CD14-positive monocyte (primary cell): Measurements from ENCODE around the gene PAM. TPM values are rescaled to one million over a fixed set of nuclear protein-coding genes. Genes with fewer than 3 reads are reported as not detected.
A peak's percentile ranks its signal among the peaks of the same experiment; 100 is the strongest.

Experiments
- DNase-seq, 3 donors: peaks; one replicate each; pipeline ENCODE4 v3.0.0-alpha.2; 2011 to 2022
- H2AFZ ChIP-seq: 2 replicates; pipeline ENCODE4 v1.6.0; 2012; ENCODE audit warnings: mild to moderate bottlenecking, low read depth, low read length, inconsistent platforms; ENCODE audit not compliant: insufficient read depth, poor library complexity, severe bottlenecking
- H3K27ac ChIP-seq, 2 donors: 1 replicate in 1 of 2; 2 replicates in 1 of 2; pipeline ENCODE4 v1.5.1; 2012 to 2013; ENCODE audit warnings: low read length in 2 of 2, control low read depth in 1 of 2, inconsistent platforms in 1 of 2, low read depth in 1 of 2, mild to moderate bottlenecking in 1 of 2
- H3K27me3 ChIP-seq, 2 donors: one replicate each; pipeline versions ENCODE4 v1.6.0 to v1.6.1; 2011 to 2013; ENCODE audit warnings: low read length in 2 of 2; ENCODE audit not compliant: control insufficient read depth in 2 of 2, insufficient read depth in 2 of 2
- H3K36me3 ChIP-seq, 2 donors: replicated peaks in 1 of 2; 1 replicate in 1 of 2; 2 replicates in 1 of 2; pipeline versions ENCODE4 v1.5.1 to v1.6.1; 2012 to 2013; ENCODE audit warnings: low read length in 2 of 2, control low read depth in 1 of 2, inconsistent platforms in 1 of 2, mild to moderate bottlenecking in 1 of 2; ENCODE audit not compliant: insufficient read depth in 2 of 2, control insufficient read depth in 1 of 2
- H3K4me1 ChIP-seq, 2 donors: 1 replicate in 1 of 2; 2 replicates in 1 of 2; pipeline versions ENCODE4 v1.5.1 to v1.6.1; 2012 to 2013; ENCODE audit warnings: low read length in 2 of 2, control low read depth in 1 of 2, inconsistent platforms in 1 of 2, mild to moderate bottlenecking in 1 of 2, moderate library complexity in 1 of 2; ENCODE audit not compliant: insufficient read depth in 2 of 2, control insufficient read depth in 1 of 2
- H3K4me2 ChIP-seq: replicated peaks from 2 replicates; pipeline ENCODE3; 2012; ENCODE audit warnings: low read length, moderate library complexity, mild to moderate bottlenecking; ENCODE audit not compliant: poor library complexity, severe bottlenecking; ENCODE audit errors: extremely low read depth
- H3K4me3 ChIP-seq, 3 experiments: fragments of 200-600 bp in 1 of 3; sonication (generic) in 1 of 3; replicated peaks in 1 of 3; 1 replicate in 2 of 3; 2 replicates in 1 of 3; pipeline ENCODE4 v1.5.1; 2011 to 2013; ENCODE audit warnings: low read length in 3 of 3, mild to moderate bottlenecking in 3 of 3, control low read depth in 2 of 3, low read depth in 2 of 3, inconsistent platforms in 1 of 3, moderate library complexity in 1 of 3
- H3K79me2 ChIP-seq: 2 replicates; pipeline ENCODE4 v1.6.0; 2012; ENCODE audit warnings: mild to moderate bottlenecking, control low read depth, inconsistent platforms, low read length, moderate library complexity; ENCODE audit not compliant: insufficient read depth
- H3K9ac ChIP-seq: 2 replicates; pipeline ENCODE4 v1.6.0; 2017; ENCODE audit warnings: low read length, mild to moderate bottlenecking; ENCODE audit not compliant: insufficient read depth, poor library complexity, severe bottlenecking
- H3K9me3 ChIP-seq, 2 donors: replicated peaks in 1 of 2; 1 replicate in 1 of 2; 2 replicates in 1 of 2; pipeline versions ENCODE4 v1.5.1 to v1.6.1; 2012 to 2013; ENCODE audit warnings: low read length in 2 of 2, control low read depth in 1 of 2; ENCODE audit not compliant: control insufficient read depth in 1 of 2, insufficient read depth in 1 of 2
- H4K20me1 ChIP-seq: 2 replicates; pipeline ENCODE4 v1.6.0; 2012; ENCODE audit warnings: mild to moderate bottlenecking, low read length, control low read depth, moderate library complexity; ENCODE audit not compliant: insufficient read depth
- H3K27ac Mint-ChIP-seq, 7 donors: one replicate each; pipeline ENCODE4 v1.8.0; 2020; ENCODE audit warnings: mild to moderate bottlenecking in 7 of 7, mixed read lengths in 7 of 7, moderate library complexity in 6 of 7, inconsistent platforms in 2 of 7
- H3K27me3 Mint-ChIP-seq, 3 donors: one replicate each; pipeline ENCODE4 v1.8.0; 2021 to 2022; ENCODE audit warnings: low read depth in 3 of 3, mild to moderate bottlenecking in 3 of 3, mixed read lengths in 3 of 3, moderate library complexity in 3 of 3, inconsistent platforms in 1 of 3
- H3K36me3 Mint-ChIP-seq, 2 donors: one replicate each; pipeline ENCODE4 v1.8.0; 2020; ENCODE audit warnings: mixed read lengths in 2 of 2, inconsistent platforms in 1 of 2, mild to moderate bottlenecking in 1 of 2
- H3K4me1 Mint-ChIP-seq: one replicate; pipeline ENCODE4 v1.8.0; 2020; ENCODE audit warnings: mild to moderate bottlenecking, mixed read lengths
- H3K4me3 Mint-ChIP-seq, 2 donors: one replicate each; pipeline ENCODE4 v1.8.0; 2020; ENCODE audit warnings: mild to moderate bottlenecking in 2 of 2, mixed read lengths in 2 of 2, moderate library complexity in 1 of 2
- H3K9me3 Mint-ChIP-seq, 7 donors: one replicate each; pipeline ENCODE4 v1.8.0; 2020 to 2022; ENCODE audit warnings: mixed read lengths in 7 of 7, mild to moderate bottlenecking in 6 of 7, moderate library complexity in 6 of 7, inconsistent platforms in 2 of 7
- CTCF ChIP-seq: fragments of 200-600 bp; IDR thresholded peaks from one replicate; pipeline ENCODE4 v1.8.0; 2022; ENCODE audit warnings: antibody characterized with exemption, mild to moderate bottlenecking
- WGBS: methylation state at CpG from one replicate; pipeline ENCODE4 v1.1.5; 2013; ENCODE audit warnings: missing lambda C conversion rate; ENCODE audit not compliant: insufficient coverage; 5-methylcytosine and 5-hydroxymethylcytosine counted together
- intact Hi-C, 2 donors: fragments of 100-400 bp; cut with micrococcal nuclease; formaldehyde crosslinking; loops; one replicate each; pipeline versions ENCODE4 v1.15.0 to v1.15.1; 2023
- polyA plus RNA-seq, 3 donors: library from polyadenylated mRNA; depleted of rRNA in 1 of 3; unstranded in 2 of 3; stranded (reverse) in 1 of 3; fragments of 300-500 nt in 2 of 3; fragments of >200 nt in 1 of 3; fragmentation: Illumina TruSeq in 2 of 3; gene quantifications; 1 replicate in 2 of 3; 2 replicates in 1 of 3; pipeline ENCODE4 v1.2.3, GENCODE V29; 2012 to 2021

The PAM gene
- polyA plus RNA-seq, 3 donors = 11.8 to 27.4 (median 12.8) TPM

- H3K9ac ChIP-seq = peak overlapping the region; percentile 71
- peak overlapping the region; percentile 85 for H3K4me2 ChIP-seq
- peak overlapping the region; percentile 97 to 98 for H3K4me3 Mint-ChIP-seq
- H3K4me1 ChIP-seq = peaks cover 15 to 22% of the 10 kb centered on the region in 2 donors
- H3K9me3 ChIP-seq = no peaks in the 10 kb centered on the region
- peak overlapping the region; percentile 63 to 88 (median 81) for H3K4me3 ChIP-seq
- WGBS = 16% methylated on average over 16 of the region's 32 CpGs
- H3K9me3 Mint-ChIP-seq = peaks cover 0 to 11% (median 7%) of the 10 kb centered on the region in 7 donors
- no peaks in the 10 kb centered on the region for H3K79me2 ChIP-seq
- peak overlapping the region; percentile 89 for H2AFZ ChIP-seq
- peak overlapping the region in 1 of 7 donors; percentile 9 for H3K27ac Mint-ChIP-seq
- TF ChIP-seq CTCF = no peak
- H4K20me1 ChIP-seq = no peaks in the 10 kb centered on the region
- peaks cover 28% of the 10 kb centered on the region for H3K4me1 Mint-ChIP-seq
- peaks cover 20 to 29% (median 23%) of the 10 kb centered on the region in 3 donors for H3K27me3 Mint-ChIP-seq
- H3K27me3 ChIP-seq = peaks cover 9 to 18% of the 10 kb centered on the region in 2 donors
- H3K36me3 Mint-ChIP-seq = no peaks in the 10 kb centered on the region
- intact Hi-C loops = no loop called here
- no peak for DNase-seq
- no peaks in the 10 kb centered on the region for H3K36me3 ChIP-seq
- H3K27ac ChIP-seq = no peak overlapping the region
Measured at GRCh38 chr5:102753889-102754766, 977 bp upstream of the PAM start.

GRCh38 chr5:102755686-102756371 is 724 bp downstream of the PAM start:
- Mint-ChIP-seq H3K4me1 (peaks cover 32% of the 10 kb centered on the region), H3K9me3 (peaks cover 0 to 11% (median 7%) of the 10 kb centered on the region in 7 donors), H3K27me3 (peaks cover 20 to 29% (median 24%) of the 10 kb centered on the region in 3 donors), H3K36me3 (no peaks in the 10 kb centered on the region), H3K27ac (peak overlapping the region; percentile 47 to 87 (median 80)), H3K4me3 (peak overlapping the region; percentile 98 to 99)
- Histone ChIP-seq H3K4me2 (peak overlapping the region; percentile 85), H3K36me3 (no peaks in the 10 kb centered on the region), H3K9ac (peak overlapping the region; percentile 71), H3K79me2 (no peaks in the 10 kb centered on the region), H3K27ac (peak overlapping the region; percentile 57 to 71), H2AFZ (peak overlapping the region; percentile 89), H3K27me3 (peaks cover 9 to 18% of the 10 kb centered on the region in 2 donors), H3K9me3 (no peaks in the 10 kb centered on the region), H4K20me1 (no peaks in the 10 kb centered on the region), H3K4me3 (peak overlapping the region; percentile 63 to 88 (median 81)), H3K4me1 (peaks cover 15 to 22% of the 10 kb centered on the region in 2 donors)
- no peak for TF ChIP-seq CTCF
- DNase-seq = peak; percentile 67 to 85 (median 68)
- under 1% methylated on average over 20 of the region's 29 CpGs for WGBS
- intact Hi-C loops = no loop called here
